Mucosa of stomach (tissue), 1 donor: ENCODE measurements around the gene LSM7.
A peak's percentile ranks its signal among the peaks of the same experiment; 100 is the strongest.
"Not testable (repeated sequence)": the region's sequence is repeated elsewhere in the genome, so short reads cannot be mapped to it uniquely, and the experiment has no call there.

Experiments
- H3K27me3 ChIP-seq: one replicate; pipeline ENCODE4 v1.7.0; 2013; ENCODE audit warnings: mild to moderate bottlenecking, low read length; ENCODE audit not compliant: control insufficient read depth, insufficient read depth
- H3K36me3 ChIP-seq: one replicate; pipeline ENCODE4 v1.7.0; 2013; ENCODE audit warnings: low read length; ENCODE audit not compliant: control insufficient read depth, insufficient read depth
- H3K4me1 ChIP-seq: one replicate; pipeline ENCODE4 v1.7.0; 2013; ENCODE audit warnings: mild to moderate bottlenecking, low read length; ENCODE audit not compliant: control insufficient read depth, insufficient read depth
- H3K4me3 ChIP-seq: one replicate; pipeline ENCODE4 v1.7.0; 2013; ENCODE audit warnings: low read length
- H3K9ac ChIP-seq: one replicate; pipeline ENCODE4 v1.7.0; 2013; ENCODE audit warnings: mild to moderate bottlenecking, low read length, moderate library complexity
- H3K9me3 ChIP-seq: one replicate; pipeline ENCODE4 v1.7.0; 2013; ENCODE audit warnings: mild to moderate bottlenecking, low read length, moderate library complexity; ENCODE audit not compliant: control insufficient read depth
- donor health status: Pancreatic carcinoma.

LSM7 gene

DNA sequence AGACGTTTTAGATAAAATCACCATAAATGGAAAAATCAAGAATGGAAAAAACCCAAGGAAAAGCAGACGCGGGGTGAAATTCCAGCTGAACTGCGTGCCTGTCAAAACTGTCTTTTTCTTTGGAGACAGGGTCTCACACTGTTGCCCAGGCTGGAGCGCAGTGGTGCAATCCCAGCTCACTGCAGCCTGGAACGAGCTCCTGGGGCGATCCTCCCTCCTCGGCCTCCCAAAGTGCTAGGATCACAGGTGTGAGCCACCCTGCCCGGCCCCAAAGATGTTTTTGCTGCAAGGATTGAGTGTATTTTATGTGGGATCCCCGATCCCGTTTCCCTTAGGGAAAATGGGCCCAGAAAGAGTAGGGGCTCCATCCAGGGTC, 45.5 kb downstream of the LSM7 start:
- Histone ChIP-seq H3K4me3 (no peak overlapping the region), H3K36me3 (no peaks in the 10 kb centered on the region), H3K27me3 (peaks cover 33% of the 10 kb centered on the region), H3K9me3 (no peaks in the 10 kb centered on the region), H3K9ac (no peak overlapping the region), H3K4me1 (peaks cover 5% of the 10 kb centered on the region)

DNA sequence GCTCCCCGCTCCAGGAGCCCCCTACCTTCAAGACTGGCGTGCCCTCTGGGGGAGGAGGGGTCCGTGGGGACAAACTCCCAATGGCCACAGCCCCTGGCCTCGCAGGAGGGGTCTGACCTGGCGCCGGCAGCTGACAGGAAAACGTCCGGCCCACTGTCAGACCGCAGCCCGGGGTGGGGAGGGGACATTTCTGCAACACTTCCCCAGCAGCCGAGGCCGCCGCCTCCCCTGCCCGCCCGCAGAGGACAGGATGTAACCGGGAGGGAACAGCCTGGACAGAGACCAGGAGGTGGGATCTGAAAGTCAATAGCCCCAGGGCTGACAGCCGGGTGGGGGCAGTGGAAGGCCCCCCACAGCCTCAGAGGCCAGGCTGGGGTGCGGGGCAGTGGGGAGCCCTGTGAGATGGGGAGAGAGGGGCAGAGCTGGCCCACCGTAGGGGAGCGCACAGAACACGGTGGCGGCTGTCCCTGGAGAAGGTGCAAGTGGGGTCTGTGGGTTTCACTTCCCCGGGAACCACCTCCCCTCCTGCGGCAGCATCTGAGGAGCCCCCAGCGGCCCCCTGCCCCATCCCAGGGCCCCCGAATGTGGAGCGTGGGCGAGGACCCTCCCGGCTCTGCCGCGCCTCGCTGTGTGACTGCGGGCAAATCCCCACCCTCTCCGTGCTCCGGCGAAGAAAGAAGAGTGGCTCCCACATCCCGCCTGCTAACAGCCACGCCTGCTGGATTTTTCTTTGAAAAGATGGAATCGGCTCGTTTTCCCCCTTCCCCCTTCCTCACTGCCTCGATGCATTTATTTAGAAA, 46.1 kb downstream of the LSM7 start, which contains the start of gene PEAK3:
PEAK3 (minus strand) TSS at position 114 of the 800 bp plus-strand sequence. CDS start 1,244 bp downstream, outside the sequence.
- H3K9me3 ChIP-seq = no peaks in the 10 kb centered on the region
- no peak within 1 kb of the TSS for H3K4me3 ChIP-seq
- peaks cover 28% of the 10 kb centered on the region for H3K27me3 ChIP-seq
- H3K4me1 ChIP-seq = peaks cover 5% of the 10 kb centered on the region
- peak within 1 kb of the TSS; percentile 38 for H3K9ac ChIP-seq
- H3K36me3 ChIP-seq = no peaks in the 10 kb centered on the region

DNA sequence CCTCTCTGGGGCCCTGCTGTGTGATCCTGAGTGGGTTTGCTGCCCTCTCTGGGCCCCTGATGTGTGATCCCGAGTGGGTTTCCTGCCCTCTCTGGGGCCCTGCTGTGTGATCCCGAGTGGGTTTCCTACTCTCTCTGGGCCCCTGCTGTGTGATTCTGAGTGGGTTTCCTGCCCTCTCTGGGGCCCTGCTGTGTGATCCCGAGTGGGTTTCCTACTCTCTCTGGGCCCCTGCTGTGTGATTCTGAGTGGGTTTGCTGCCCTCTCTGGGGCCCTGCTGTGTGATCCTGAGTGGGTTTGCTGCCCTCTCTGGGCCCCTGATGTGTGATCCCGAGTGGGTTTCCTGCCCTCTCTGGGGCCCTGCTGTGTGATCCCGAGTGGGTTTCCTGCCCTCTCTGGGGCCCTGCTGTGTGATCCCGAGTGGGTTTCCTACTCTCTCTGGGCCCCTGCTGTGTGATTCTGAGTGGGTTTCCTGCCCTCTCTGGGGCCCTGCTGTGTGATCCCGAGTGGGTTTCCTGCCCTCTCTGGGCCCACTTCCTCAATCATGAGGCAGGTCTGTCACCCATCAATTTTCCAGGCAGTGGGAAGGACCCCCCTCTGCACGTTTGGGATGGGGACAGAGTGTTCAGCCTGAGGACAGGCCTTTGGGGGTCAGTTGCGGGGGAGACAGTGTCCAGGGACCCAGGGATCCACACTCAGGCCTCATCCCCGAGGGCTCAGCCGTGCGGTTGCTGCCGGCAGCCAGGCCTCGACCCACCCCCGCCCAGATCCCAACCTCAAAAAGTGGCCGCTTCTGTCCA, 46.9 kb downstream of the LSM7 start:
- peaks cover 23% of the 10 kb centered on the region for H3K27me3 ChIP-seq
- H3K9me3 ChIP-seq, H3K4me1 ChIP-seq, H3K36me3 ChIP-seq, H3K4me3 ChIP-seq: not testable (repeated sequence)
- peak overlapping the region; percentile 38 for H3K9ac ChIP-seq

DNA sequence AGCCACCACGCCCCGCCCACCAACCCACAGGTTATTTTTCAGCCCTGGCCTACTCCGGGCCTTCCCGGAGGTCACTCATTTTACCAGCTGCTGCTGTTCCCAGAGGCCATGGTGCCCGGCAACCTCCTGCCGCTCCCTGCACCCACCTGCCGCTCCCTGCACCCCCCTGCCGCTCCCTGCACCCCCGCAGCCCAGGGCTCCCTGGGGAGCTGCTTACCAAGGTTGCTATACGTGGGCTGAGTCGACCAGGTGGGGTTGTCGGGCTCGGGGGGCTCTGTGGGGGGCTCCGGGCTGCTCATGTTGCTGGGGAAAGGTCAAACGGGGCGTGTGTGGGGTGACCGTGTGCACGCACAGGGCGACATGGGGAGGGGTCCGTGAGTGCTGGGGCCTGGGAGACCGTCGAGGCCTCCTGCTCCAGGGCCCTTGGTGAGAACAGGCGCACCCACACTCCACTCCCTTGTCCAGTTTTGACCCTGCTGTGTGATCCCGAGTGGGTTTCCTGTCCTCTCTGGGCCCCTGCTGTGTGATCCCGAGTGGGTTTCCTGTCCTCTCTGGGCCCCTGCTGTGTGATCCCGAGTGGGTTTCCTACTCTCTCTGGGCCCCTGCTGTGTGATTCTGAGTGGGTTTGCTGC, 47.6 kb downstream of the LSM7 start:
- H3K9ac ChIP-seq = no peak overlapping the region
- H3K9me3 ChIP-seq = no peaks in the 10 kb centered on the region
- H3K36me3 ChIP-seq = no peaks in the 10 kb centered on the region
- no peak overlapping the region for H3K4me3 ChIP-seq
- H3K4me1 ChIP-seq = peaks cover 15% of the 10 kb centered on the region
- H3K27me3 ChIP-seq = peaks cover 18% of the 10 kb centered on the region

DNA sequence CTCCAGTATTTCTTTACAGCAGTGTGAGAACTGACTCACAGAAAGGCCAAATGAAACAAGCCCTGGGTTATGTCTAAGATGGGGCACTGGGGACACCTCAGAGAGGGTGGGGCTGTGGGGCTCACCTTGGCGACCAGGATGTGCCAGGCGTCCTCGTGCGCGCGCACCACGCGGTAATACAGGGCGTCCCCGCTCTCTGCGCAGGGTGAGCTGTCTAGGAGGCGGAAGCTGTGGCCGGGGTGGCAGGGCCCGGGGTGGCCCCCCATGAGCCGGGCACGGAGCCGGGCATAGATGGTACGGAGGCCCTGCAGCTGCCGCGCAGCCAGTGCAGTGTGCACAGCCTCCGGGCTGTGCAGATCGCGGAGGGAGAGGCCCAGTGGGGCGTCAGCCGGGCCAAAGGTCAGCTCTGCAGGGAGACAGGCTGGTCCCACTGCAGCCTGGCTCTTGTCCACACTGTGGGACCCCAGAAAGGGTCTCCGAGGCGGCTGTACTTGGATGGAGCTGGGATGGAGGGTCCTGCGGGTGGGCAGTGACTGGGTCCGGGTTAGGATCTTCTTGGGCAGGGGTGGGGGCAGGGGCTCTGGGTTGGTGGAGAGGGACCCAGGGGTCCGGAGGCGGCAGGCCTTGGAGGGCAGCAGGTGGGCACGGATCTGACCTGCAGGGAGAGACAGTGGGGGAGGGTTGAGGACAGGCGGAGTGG, 49.8 kb downstream of the LSM7 start:
- peaks cover 33% of the 10 kb centered on the region for H3K4me1 ChIP-seq
- H3K27me3 ChIP-seq = peaks cover 14% of the 10 kb centered on the region
- no peaks in the 10 kb centered on the region for H3K36me3 ChIP-seq
- no peak overlapping the region for H3K4me3 ChIP-seq
- no peaks in the 10 kb centered on the region for H3K9me3 ChIP-seq
- no peak overlapping the region for H3K9ac ChIP-seq

DNA sequence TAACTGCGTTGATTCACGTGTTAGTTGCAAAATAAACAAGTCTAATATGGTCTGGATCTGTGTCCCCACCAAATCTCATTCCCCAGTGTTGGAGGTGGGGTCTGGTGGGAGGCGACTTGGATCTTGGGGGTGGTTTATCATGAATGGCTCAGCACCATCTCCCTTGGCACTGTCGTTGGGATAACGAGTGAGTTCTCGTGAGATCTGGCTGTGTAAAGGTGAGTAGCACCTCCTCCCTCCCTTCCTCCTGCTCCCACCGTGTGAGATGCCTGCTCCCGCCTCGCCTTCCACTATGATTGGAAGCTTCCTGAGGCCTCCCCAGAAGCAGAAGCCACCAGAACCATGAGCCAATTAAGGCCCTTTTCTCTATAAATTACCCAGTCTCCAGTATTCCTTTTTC, 51.2 kb downstream of the LSM7 start:
- H3K4me1 ChIP-seq = peaks cover 43% of the 10 kb centered on the region
- no peak overlapping the region for H3K9ac ChIP-seq
- no peak overlapping the region for H3K4me3 ChIP-seq
- no peaks in the 10 kb centered on the region for H3K9me3 ChIP-seq
- H3K27me3 ChIP-seq = peaks cover 6% of the 10 kb centered on the region
- H3K36me3 ChIP-seq = no peaks in the 10 kb centered on the region

DNA sequence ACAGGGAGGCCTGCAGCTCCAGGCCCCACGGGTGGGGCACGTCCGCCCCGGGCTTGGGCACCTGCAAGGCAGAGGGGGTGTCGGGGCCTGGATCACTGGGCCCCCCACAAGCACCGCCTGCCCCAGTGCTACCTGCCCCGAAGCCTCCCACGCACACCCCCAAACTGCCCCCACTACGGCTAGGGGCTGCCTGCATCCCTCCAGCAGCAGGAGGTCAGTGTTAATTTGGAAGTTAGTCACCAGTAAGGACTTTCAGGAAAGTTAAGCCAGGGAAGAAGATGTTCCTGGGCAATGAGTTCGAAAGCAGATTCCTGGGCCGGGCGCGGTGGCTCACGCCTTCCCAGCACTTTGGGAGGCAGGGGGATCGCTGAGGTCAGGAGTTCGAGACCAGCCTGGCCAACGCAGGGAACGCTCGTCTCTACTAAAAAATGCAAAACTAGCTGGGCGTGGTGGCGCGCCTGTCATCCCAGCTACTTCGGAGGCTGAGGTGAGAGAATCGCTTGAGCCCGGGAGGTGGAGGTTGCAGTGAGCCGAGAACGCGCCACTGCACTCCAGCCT, 51.9 kb downstream of the LSM7 start:
- no peaks in the 10 kb centered on the region for H3K36me3 ChIP-seq
- H3K9me3 ChIP-seq = no peaks in the 10 kb centered on the region
- H3K9ac ChIP-seq = no peak overlapping the region
- H3K27me3 ChIP-seq = peaks cover under 1% of the 10 kb centered on the region
- H3K4me1 ChIP-seq = peaks cover 49% of the 10 kb centered on the region
- H3K4me3 ChIP-seq = no peak overlapping the region

DNA sequence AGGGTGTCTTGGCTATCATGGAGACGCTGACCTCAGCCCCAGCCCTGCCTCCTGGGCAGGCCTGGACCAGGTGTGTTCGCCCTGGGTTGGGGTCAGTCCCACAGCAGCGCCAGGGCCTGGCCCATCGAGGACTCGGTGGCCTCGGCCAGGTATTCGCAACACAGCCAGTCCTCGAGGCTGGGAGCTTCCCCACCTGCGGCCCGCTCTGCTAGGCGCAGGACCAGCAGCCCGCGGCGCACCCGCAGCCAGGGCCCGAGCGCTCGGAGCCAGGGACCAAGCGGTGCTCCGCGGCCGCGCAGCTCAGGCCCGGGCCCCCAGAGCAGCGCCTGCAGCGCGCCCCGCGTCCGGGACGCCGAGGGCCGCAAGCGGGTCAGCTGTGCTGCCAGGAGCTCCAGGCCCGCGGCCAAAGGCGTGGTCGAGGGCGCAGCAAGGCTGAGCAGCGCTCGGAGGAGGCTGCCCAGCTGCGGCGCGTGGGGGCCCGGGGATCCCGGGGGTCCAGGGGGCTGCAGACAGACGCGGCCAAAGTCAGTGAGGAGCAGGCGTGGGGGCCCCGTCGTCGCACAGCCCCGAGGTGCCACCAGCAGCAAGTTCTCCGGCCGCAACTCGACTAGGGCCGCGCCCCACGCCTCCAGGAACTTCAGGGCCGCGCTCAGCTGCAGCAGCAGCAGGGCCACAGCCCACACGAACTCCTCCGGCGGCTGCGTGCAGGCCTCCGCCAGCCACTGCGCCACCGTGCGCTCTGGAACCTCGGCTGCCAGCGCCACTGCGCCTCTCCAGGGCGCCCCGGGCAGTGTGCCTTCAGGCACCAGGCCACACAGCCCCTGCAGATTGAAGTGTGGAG, 52.6 kb downstream of the LSM7 start:
- Histone ChIP-seq H3K9ac (no peak overlapping the region), H3K36me3 (no peaks in the 10 kb centered on the region), H3K9me3 (no peaks in the 10 kb centered on the region), H3K4me1 (peaks cover 54% of the 10 kb centered on the region), H3K4me3 (no peak overlapping the region), H3K27me3 (no peaks in the 10 kb centered on the region)

DNA sequence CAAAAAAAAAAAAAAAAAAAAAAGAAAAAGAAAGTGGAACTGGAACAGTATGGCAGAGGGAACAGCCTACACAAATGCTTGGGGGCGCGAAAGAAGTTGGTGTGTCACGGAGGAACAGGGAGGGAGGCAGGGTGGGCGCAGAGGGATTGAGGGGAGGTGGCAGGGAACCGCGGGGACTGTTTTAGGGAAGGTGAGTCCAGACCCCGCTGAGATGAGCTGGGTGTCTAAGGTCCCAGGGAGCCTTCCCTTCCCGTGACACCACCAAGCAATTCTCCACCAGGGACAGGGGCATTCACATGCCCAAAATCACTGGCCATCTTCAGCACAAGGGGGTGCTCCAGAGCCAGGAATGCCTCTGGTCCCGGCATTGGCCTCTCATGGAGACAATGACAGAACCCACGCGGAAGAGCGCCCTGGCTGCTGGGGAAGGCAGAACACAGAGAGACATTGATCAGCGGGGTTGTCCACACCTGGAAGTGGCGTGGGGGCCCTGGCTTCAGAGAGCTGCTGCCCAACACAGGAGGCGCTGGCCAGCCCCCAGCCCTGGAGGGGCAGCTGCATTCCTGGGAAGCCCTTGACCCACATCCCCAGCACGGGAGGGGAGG, 53.4 kb downstream of the LSM7 start:
- Histone ChIP-seq H3K4me3 (no peak overlapping the region), H3K27me3 (no peaks in the 10 kb centered on the region), H3K4me1 (peaks cover 54% of the 10 kb centered on the region), H3K9me3 (no peaks in the 10 kb centered on the region), H3K9ac (no peak overlapping the region), H3K36me3 (no peaks in the 10 kb centered on the region)

DNA sequence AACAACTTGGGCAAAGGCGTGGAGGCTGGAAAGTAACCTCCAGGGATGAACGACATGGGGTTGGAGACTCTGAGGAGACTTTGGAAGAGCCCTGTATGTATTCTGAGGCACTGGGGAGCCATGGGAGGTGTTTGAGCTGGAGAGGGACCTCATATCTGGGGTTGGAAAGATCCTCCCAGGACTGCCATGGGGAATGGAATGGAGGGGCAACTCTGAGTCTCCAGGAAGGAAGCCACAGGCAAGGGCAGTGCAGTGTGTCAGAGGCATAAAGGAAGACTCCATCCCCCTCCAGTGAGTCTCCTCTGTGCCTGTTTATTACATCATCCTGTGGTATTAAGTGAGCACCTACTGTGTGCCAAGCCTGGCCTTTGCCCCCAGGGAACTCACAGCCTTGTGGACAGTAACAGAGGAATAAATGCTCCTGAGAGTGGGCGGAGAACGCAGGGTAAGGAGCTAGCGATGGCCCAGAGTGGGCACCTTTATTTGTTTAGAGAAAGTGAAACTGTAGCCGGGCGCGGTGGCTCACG, 54.1 kb downstream of the LSM7 start:
- no peaks in the 10 kb centered on the region for H3K36me3 ChIP-seq
- H3K9me3 ChIP-seq = no peaks in the 10 kb centered on the region
- H3K4me3 ChIP-seq = no peak overlapping the region
- H3K27me3 ChIP-seq = no peaks in the 10 kb centered on the region
- H3K9ac ChIP-seq = peak overlapping the region; percentile 14
- H3K4me1 ChIP-seq = peaks cover 54% of the 10 kb centered on the region
